GM23338 (cell line): ENCODE results near the gene CHN1. TPM values are rescaled to one million over a fixed set of nuclear protein-coding genes. Genes with fewer than 3 reads are reported as not detected.

Source experiments
- ATAC-seq: fragments of 200-7000 bp; cut with Tn5 transposase; 3 replicates; pipeline ENCODE4 v1.9.1; 2020
- DNase-seq: peaks from one replicate; pipeline ENCODE4 v3.0.0-alpha.2; 2015; ENCODE audit warnings: low spot score
- H2AFZ ChIP-seq: fragments of 200-600 bp; sonication (generic); 2 replicates; pipeline ENCODE4 v1.8.0; 2016; ENCODE audit warnings: antibody characterized with exemption, mild to moderate bottlenecking, moderate library complexity
- H3F3A ChIP-seq: fragments of 200-600 bp; sonication (generic); replicated peaks from 2 replicates; pipeline ENCODE4 v1.8.0; 2017; ENCODE audit warnings: antibody characterized with exemption, mixed run types, low read depth
- H3K27ac ChIP-seq: fragments of 200-600 bp; sonication (generic); 2 replicates; pipeline ENCODE4 v1.6.1; 2016; ENCODE audit warnings: low read depth
- H3K27me3 ChIP-seq: fragments of 200-600 bp; sonication (generic); 2 replicates; pipeline ENCODE4 v1.8.0; 2016; ENCODE audit warnings: mild to moderate bottlenecking, mixed run types, moderate library complexity; ENCODE audit not compliant: insufficient read depth
- H3K36me3 ChIP-seq: fragments of 200-600 bp; sonication (generic); 2 replicates; pipeline ENCODE4 v1.8.0; 2016; ENCODE audit warnings: mild to moderate bottlenecking; ENCODE audit not compliant: insufficient read depth
- H3K4me1 ChIP-seq: fragments of 200-600 bp; sonication (generic); 2 replicates; pipeline ENCODE4 v1.8.0; 2016; ENCODE audit warnings: mild to moderate bottlenecking, moderate library complexity; ENCODE audit not compliant: insufficient read depth
- H3K4me2 ChIP-seq: fragments of 200-600 bp; sonication (generic); 2 replicates; pipeline ENCODE4 v1.7.1; 2017; ENCODE audit warnings: mixed run types
- H3K4me3 ChIP-seq: fragments of 200-600 bp; sonication (generic); 2 replicates; pipeline ENCODE4 v1.6.1; 2016; ENCODE audit warnings: mixed run types
- H3K79me2 ChIP-seq: fragments of 200-600 bp; sonication (generic); replicated peaks from 2 replicates; pipeline ENCODE4 v1.8.0; 2017; ENCODE audit warnings: mild to moderate bottlenecking; ENCODE audit not compliant: insufficient read depth
- H3K9me2 ChIP-seq: fragments of 200-600 bp; sonication (generic); 2 replicates; pipeline ENCODE4 v1.8.0; 2017; ENCODE audit not compliant: insufficient read depth
- H4K20me1 ChIP-seq: fragments of 200-600 bp; sonication (generic); replicated peaks from 2 replicates; pipeline ENCODE4 v1.8.0; 2017; ENCODE audit warnings: mild to moderate bottlenecking; ENCODE audit not compliant: insufficient read depth
- H3K27ac Mint-ChIP-seq: 2 replicates; pipeline ENCODE4 v1.8.0; 2020; ENCODE audit warnings: inconsistent platforms, mild to moderate bottlenecking, moderate library complexity, mixed read lengths
- H3K27me3 Mint-ChIP-seq: 3 replicates; pipeline ENCODE4 v1.8.0; 2022; ENCODE audit warnings: low read depth, mild to moderate bottlenecking, moderate library complexity, mixed read lengths, inconsistent platforms; ENCODE audit not compliant: insufficient read depth, poor library complexity
- H3K36me3 Mint-ChIP-seq: 3 replicates; pipeline ENCODE4 v1.8.0; 2021; ENCODE audit warnings: low read depth, mild to moderate bottlenecking, inconsistent platforms, moderate library complexity, mixed read lengths
- H3K4me1 Mint-ChIP-seq: 3 replicates; pipeline ENCODE4 v1.8.0; 2020; ENCODE audit warnings: mild to moderate bottlenecking, inconsistent platforms, mixed read lengths
- H3K4me3 Mint-ChIP-seq: 3 replicates; pipeline ENCODE4 v1.8.0; 2021; ENCODE audit warnings: moderate library complexity, mild to moderate bottlenecking, inconsistent platforms, mixed read lengths
- H3K9me3 Mint-ChIP-seq: 3 replicates; pipeline ENCODE4 v1.8.0; 2020; ENCODE audit warnings: moderate library complexity, mild to moderate bottlenecking, inconsistent platforms, mixed read lengths
- CREB1 ChIP-seq: fragments of 250-450 bp; sonication (Bioruptor Pico); IDR thresholded peaks from 2 replicates; pipeline ENCODE4 v1.5.0; 2020; ENCODE audit warnings: low read depth, mild to moderate bottlenecking, moderate library complexity
- EZH2 ChIP-seq: fragments of 200-600 bp; sonication (generic); IDR thresholded peaks from one replicate; pipeline ENCODE4 v1.8.0; 2017; ENCODE audit warnings: antibody characterized with exemption, mild to moderate bottlenecking, low read depth; ENCODE audit not compliant: unreplicated experiment
- EZH2phosphoT487 ChIP-seq: fragments of 200-600 bp; sonication (generic); IDR thresholded peaks from one replicate; pipeline ENCODE4 v1.8.1; 2018; ENCODE audit warnings: antibody characterized with exemption; ENCODE audit not compliant: unreplicated experiment
- NANOG ChIP-seq: IDR thresholded peaks from 2 replicates; pipeline ENCODE4 v1.6.1; 2016; ENCODE audit warnings: antibody characterized with exemption, borderline replicate concordance
- POLR2AphosphoS5 ChIP-seq: IDR thresholded peaks from 2 replicates; pipeline ENCODE4 v1.6.1; 2016; ENCODE audit warnings: antibody characterized with exemption, low read depth
- STAT1 ChIP-seq: IDR thresholded peaks from one replicate; pipeline ENCODE4 v1.6.1; 2016; ENCODE audit warnings: antibody characterized with exemption; ENCODE audit not compliant: unreplicated experiment
- polyA plus RNA-seq: library from polyadenylated mRNA; unstranded; fragments of >200 nt; fragmentation: Nextera tagmentation; extraction: Ambion mirVana; gene quantifications from 2 replicates; pipeline ENCODE4 v1.2.1, GENCODE V29; 2016
- total RNA-seq: library from RNA; depleted of rRNA; stranded (reverse); fragments of >200 nt; shearing (Covaris generic); gene quantifications from 2 replicates; pipeline ENCODE4 v1.2.3, GENCODE V29; 2014
- TF ChIP-seq, protein P1 (sequence below): fragments of 250-450 bp; sonication (Bioruptor Pico); IDR thresholded peaks from 2 replicates; pipeline ENCODE4 v1.5.0; 2020; ENCODE audit warnings: mild to moderate bottlenecking, moderate library complexity
- TF ChIP-seq, protein P2 (sequence below): IDR thresholded peaks from one replicate; pipeline ENCODE4 v1.6.1; 2018; ENCODE audit warnings: antibody characterized with exemption; ENCODE audit not compliant: unreplicated experiment

Gene CHN1
- total and polyA plus RNA-seq, 2 experiments from 2014 or later = 28.1 to 36.5 TPM

DNA sequence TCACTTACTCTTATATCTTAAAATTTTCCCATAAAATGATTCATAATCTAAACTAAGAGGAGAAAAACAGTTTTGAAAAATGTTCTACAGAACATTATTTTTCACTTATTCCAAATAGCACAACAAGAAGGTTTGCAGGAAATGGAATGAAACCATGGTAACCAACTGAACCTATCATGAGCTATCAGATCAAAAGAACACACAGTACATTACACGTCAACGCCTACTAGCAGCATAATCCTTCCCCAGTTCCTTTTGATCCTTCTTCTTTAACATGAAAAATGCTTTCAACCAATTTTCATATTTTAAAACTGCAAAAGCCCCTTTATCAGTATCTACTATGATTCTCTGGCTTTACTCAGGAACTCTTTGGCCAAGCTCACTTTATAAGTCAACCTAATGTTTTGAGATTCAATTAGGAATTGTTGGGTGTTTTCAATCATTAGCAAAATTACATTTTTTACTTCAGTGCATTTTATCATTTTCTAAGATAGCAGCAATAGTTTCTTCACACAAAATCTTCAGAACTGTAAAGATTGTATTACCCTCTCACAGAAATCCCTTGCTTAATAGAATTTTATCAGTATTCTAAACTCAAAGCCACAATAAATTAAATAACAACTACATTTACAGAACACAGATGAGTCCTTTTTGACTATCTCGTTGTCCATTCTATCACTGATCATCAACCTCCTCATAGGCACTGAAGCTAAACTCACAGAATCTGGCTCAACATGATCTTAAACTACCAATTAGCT lies 102.5 kb downstream of the CHN1 start:
- no peak overlapping the region for H3K4me3 ChIP-seq
- H4K20me1 ChIP-seq = no peaks in the 10 kb centered on the region
- Mint-ChIP-seq H3K4me3 (no peak overlapping the region), H3K36me3 (peaks cover 18% of the 10 kb centered on the region; the same call in 2 of the 3 replicates), H3K27ac (0 out of 2 replicates have a peak overlapping the region, but pooled peaks have one; percentile 9), H3K9me3 (no peaks in the 10 kb centered on the region), H3K27me3 (peaks cover 8% of the 10 kb centered on the region), H3K4me1 (peaks cover 11% of the 10 kb centered on the region)
- DNase-seq (no peak), ATAC-seq (no peak)
- no peaks in the 10 kb centered on the region for H3K79me2 ChIP-seq
- H3K27me3 ChIP-seq = no peaks in the 10 kb centered on the region
- no peaks in the 10 kb centered on the region for H3F3A ChIP-seq
- H3K36me3 ChIP-seq = no peaks in the 10 kb centered on the region
- TF ChIP-seq STAT1 (no peak), EZH2phosphoT487 (no peak), CREB1 (CRISPR knock-in tag) (no peak), NANOG (no peak), EZH2 (no peak), POLR2AphosphoS5 (no peak)
- TF ChIP-seq, protein P1, sequence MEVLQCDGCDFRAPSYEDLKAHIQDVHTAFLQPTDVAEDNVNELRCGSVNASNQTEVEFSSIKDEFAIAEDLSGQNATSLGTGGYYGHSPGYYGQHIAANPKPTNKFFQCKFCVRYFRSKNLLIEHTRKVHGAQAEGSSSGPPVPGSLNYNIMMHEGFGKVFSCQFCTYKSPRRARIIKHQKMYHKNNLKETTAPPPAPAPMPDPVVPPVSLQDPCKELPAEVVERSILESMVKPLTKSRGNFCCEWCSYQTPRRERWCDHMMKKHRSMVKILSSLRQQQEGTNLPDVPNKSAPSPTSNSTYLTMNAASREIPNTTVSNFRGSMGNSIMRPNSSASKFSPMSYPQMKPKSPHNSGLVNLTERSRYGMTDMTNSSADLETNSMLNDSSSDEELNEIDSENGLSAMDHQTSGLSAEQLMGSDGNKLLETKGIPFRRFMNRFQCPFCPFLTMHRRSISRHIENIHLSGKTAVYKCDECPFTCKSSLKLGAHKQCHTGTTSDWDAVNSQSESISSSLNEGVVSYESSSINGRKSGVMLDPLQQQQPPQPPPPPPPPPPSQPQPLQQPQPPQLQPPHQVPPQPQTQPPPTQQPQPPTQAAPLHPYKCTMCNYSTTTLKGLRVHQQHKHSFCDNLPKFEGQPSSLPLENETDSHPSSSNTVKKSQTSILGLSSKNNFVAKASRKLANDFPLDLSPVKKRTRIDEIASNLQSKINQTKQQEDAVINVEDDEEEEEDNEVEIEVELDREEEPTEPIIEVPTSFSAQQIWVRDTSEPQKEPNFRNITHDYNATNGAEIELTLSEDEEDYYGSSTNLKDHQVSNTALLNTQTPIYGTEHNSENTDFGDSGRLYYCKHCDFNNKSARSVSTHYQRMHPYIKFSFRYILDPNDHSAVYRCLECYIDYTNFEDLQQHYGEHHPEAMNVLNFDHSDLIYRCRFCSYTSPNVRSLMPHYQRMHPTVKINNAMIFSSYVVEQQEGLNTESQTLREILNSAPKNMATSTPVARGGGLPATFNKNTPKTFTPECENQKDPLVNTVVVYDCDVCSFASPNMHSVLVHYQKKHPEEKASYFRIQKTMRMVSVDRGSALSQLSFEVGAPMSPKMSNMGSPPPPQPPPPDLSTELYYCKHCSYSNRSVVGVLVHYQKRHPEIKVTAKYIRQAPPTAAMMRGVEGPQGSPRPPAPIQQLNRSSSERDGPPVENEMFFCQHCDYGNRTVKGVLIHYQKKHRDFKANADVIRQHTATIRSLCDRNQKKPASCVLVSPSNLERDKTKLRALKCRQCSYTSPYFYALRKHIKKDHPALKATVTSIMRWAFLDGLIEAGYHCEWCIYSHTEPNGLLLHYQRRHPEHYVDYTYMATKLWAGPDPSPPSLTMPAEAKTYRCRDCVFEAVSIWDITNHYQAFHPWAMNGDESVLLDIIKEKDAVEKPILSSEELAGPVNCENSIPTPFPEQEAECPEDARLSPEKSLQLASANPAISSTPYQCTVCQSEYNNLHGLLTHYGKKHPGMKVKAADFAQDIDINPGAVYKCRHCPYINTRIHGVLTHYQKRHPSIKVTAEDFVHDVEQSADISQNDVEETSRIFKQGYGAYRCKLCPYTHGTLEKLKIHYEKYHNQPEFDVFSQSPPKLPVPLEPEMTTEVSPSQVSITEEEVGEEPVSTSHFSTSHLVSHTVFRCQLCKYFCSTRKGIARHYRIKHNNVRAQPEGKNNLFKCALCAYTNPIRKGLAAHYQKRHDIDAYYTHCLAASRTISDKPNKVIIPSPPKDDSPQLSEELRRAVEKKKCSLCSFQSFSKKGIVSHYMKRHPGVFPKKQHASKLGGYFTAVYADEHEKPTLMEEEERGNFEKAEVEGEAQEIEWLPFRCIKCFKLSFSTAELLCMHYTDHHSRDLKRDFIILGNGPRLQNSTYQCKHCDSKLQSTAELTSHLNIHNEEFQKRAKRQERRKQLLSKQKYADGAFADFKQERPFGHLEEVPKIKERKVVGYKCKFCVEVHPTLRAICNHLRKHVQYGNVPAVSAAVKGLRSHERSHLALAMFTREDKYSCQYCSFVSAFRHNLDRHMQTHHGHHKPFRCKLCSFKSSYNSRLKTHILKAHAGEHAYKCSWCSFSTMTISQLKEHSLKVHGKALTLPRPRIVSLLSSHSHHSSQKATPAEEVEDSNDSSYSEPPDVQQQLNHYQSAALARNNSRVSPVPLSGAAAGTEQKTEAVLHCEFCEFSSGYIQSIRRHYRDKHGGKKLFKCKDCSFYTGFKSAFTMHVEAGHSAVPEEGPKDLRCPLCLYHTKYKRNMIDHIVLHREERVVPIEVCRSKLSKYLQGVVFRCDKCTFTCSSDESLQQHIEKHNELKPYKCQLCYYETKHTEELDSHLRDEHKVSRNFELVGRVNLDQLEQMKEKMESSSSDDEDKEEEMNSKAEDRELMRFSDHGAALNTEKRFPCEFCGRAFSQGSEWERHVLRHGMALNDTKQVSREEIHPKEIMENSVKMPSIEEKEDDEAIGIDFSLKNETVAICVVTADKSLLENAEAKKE (CRISPR knock-in tag) = no peak
- TF ChIP-seq, protein P2, sequence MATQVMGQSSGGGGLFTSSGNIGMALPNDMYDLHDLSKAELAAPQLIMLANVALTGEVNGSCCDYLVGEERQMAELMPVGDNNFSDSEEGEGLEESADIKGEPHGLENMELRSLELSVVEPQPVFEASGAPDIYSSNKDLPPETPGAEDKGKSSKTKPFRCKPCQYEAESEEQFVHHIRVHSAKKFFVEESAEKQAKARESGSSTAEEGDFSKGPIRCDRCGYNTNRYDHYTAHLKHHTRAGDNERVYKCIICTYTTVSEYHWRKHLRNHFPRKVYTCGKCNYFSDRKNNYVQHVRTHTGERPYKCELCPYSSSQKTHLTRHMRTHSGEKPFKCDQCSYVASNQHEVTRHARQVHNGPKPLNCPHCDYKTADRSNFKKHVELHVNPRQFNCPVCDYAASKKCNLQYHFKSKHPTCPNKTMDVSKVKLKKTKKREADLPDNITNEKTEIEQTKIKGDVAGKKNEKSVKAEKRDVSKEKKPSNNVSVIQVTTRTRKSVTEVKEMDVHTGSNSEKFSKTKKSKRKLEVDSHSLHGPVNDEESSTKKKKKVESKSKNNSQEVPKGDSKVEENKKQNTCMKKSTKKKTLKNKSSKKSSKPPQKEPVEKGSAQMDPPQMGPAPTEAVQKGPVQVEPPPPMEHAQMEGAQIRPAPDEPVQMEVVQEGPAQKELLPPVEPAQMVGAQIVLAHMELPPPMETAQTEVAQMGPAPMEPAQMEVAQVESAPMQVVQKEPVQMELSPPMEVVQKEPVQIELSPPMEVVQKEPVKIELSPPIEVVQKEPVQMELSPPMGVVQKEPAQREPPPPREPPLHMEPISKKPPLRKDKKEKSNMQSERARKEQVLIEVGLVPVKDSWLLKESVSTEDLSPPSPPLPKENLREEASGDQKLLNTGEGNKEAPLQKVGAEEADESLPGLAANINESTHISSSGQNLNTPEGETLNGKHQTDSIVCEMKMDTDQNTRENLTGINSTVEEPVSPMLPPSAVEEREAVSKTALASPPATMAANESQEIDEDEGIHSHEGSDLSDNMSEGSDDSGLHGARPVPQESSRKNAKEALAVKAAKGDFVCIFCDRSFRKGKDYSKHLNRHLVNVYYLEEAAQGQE = no peak
- no peaks in the 10 kb centered on the region for H3K9me2 ChIP-seq
- H3K4me1 ChIP-seq = peaks cover 9% of the 10 kb centered on the region
- peak overlapping the region; percentile 48; the same call in 1 of the 2 replicates for H3K27ac ChIP-seq
- 0 out of 2 replicates have a peak overlapping the region, but pooled peaks have one; percentile 22 for H3K4me2 ChIP-seq
- H2AFZ ChIP-seq = no peak overlapping the region
